Cerebellar nuclear complex (tissue), 1 donor: ENCODE measurements around the gene HMOX2.

ENCODE experiments used
- DNase-seq, 2 experiments: peaks; one replicate each; lab custom pipeline; 2025; lab: John Stamatoyannopoulos, UW

HMOX2 gene, protein sequence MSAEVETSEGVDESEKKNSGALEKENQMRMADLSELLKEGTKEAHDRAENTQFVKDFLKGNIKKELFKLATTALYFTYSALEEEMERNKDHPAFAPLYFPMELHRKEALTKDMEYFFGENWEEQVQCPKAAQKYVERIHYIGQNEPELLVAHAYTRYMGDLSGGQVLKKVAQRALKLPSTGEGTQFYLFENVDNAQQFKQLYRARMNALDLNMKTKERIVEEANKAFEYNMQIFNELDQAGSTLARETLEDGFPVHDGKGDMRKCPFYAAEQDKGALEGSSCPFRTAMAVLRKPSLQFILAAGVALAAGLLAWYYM

DNA sequence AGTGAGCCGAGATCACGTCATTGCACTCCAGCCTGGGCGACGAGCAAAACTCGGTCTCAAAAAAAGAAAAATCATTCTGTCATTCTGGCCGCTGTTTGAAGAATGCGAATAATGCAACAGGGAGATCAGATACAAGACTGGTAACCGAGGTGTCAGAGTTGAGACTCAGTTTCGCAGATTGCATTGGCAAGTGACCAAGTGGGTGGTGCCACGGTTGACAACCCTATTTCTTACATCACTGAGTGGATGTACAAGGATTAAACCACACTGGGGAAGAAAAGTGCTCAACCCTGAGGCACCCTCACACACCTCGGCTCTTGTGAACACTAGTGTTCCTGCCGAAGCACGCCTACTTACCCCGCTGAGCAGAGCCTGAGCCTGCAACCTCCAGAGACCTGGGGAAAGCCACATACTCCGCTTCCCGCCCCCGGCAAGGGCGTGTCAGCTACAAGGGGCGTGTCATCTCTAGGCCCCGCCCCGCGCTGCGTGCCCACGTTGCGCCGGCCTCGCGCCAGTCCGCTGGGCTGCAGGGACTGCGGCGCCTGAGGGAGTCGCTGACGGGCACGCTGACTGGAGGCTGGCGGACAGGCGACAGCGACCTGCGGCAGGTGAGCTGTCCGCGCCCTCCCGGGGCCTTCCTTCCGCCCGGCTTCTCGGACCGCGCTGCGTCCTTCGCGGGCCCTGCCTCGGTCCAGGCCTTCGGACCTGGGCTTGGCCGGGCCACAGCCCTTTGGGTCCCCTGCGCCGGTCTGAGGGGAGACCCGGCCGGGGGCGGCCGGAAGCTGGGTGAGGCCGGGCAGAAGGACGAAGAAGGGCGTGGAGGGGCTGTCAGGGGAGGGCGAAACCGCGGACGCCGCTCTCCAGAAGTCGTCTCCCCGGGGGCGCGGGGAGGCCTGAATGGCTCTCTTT, at the start of gene HMOX2:
Gene HMOX2 (plus strand): TSS at position 519 of the 909 bp plus-strand sequence. CDS start 29,127 bp downstream, outside the sequence.
- DNase-seq: peak; percentile 64 to 78

DNA sequence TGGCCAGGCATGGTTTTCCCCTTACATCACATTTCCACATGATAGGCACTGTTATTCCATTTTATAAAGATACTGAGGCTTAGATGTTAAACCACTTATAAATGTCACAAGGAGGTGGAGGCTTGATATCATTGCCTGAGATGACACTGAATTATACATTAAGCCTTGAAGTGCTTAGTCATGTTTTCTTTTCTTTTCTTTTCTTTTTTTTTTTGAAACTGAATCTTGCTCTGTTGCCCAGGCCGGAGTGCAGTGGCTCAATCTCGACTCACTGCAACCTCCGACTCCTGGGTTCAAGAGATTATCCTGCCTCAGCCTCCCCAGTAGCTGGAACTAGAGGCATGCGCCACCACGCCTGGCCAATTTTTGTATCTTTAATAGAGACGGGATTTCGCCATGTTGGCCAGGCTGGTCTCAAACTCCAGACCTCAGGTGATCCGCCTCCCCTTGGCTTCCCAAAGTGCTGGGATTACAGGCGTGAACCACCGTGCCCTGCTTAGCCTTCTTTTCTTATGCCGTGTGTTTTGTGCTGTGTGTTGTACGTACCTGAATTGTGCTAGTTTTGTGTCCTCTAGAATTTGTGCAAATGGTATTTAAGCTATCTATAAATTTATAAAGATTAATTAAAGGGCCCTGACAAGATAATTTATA, 49.4 kb upstream of the HMOX2 start:
- no peak for DNase-seq

DNA sequence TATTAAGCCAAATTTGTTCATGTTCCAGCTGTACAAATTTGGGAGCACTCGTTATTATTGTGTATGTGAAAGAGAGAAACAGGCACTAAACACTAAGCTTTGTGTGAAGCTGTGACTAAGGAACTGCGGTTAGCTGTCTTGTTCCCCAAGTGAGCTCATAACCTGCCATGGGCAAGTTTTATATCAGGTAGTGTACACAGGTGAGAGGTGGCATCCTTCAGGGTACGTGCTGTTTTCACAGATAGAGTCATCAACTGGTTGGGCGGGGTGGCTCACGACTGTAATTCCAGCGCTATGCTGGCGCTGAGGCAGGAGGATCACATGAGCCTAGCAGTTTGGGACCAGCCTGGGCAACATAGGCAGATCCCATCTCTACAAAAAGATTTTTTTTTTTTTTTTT, 47.7 kb upstream of the HMOX2 start:
- DNase-seq: no peak

DNA sequence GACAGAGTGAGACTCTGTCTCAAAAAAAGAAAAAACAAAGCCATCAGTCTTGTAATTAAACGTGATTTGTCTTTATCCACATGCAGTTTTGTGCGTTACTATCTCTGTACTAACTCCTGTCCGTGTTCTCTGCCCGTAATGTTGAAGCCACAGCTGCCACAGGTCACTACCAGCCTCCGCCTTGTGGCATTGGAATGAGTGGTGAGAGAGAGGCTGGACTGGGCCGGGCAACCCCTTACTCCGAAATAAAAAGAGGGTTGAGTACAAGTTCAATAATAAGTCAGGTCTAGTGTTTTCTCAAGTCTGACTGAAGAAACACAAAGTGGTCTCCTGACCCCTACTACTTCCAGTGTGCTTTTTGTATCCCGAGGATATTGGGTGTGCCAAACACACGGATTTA, 45.2 kb upstream of the HMOX2 start:
- DNase-seq: no peak

DNA sequence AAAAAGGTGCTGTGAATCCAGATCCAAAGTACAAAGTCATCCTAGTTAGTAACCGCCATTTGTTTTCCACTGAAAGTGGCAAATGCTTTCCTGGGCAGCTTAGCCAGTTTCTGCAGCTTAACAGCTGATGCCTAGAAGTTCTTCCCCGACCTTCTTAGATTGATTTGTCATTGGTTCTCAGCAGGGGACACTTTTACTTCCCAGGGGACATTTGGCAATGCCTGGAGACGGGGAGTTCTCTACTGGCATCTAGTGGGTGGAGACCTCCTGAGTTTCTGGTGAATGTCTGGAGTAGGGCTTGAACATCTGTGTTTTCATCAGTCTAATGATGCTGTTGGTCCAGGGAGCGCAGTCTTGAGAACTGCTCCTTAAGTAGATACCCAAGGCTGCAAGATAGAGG, 43.0 kb upstream of the HMOX2 start:
- no peak for DNase-seq

DNA sequence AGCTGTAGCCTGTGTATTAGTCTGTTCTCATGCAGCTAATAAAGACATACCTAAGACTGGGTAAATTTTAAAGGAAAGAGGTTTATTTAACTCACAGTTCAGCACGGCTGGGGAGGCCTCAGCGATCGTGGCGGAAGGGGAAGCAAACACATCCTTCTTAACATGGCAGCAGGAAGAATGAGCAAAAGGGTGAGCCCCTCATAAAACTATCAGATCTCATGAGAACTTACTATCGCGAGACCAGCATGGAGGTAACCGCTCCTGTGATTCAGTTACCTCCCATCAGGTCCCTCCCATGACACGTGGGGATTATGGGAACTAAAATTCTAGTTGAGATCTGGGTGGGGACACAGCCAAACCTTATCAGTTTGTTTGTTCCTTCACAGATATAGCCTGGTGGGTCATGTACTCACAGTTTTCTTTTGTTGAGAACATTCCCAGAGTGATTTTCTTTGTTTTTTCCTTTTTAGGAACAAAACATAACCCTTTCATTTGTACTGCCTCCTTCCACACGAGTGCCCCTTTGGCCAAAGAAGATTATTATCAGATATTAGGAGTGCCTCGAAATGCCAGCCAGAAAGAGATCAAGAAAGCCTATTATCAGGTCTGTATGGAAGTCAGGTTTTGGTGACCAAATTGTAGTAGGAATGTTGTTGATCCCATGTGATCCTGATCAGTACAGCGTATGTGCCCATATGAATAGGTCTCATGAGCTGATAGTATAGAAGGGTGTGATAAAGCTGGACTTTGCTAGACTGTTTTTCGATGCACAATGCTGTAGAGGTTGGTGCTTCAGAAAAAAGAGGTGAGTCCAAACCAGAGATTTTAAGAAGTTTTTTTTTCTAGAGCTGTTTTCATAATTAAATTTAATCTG, 42.0 kb upstream of the HMOX2 start:
- no peak for DNase-seq

DNA sequence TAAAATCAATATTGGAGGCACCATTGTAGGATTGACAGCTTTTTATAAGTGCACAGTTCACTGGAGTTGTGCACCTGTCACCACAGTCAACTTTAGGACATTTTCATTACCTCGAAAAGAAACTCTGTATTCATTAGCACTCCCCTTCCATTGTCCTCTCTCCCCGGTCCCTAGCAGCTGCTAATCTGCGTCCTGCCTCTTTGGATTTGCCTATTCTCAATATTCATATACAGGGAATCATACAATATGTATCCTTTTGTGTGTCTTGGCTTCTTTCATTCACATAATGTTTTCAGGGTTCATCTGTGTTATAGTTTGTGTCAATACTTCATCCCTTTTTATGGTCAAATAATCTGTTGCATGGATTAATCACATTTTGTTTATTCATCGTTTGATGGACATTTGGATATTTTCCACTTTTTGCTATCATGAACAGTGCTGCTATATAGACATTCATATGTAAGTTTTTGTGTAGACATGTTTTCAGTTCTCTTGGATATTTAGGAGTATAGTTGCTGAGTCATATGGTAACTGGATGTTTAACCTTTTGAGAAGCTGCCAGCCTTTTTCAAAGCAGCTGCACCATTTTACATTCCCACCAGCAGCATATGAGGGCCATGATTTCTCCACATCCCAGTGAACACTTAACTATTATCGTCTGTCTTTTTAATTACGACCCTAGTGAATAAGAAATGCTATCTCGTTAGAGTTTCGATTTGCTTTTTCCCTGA, 40.7 kb upstream of the HMOX2 start:
- DNase-seq: no peak

DNA sequence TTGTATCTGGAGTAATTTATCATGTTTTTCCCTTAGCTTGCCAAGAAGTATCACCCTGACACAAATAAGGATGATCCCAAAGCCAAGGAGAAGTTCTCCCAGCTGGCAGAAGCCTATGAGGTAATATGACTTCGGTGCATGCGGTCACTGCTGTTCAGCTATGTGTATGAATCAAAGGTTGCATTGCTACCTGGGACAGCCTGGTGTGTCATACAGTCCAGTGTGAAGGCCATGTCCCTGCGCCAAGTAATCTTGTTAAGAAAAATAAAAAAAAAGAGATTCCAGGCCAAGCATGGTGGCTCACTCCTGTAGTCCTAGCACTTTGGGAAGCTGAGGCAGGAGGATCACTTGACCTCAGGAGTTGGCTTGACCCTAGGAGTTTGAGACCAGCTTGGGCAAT, 38.8 kb upstream of the HMOX2 start:
- DNase-seq: no peak

DNA sequence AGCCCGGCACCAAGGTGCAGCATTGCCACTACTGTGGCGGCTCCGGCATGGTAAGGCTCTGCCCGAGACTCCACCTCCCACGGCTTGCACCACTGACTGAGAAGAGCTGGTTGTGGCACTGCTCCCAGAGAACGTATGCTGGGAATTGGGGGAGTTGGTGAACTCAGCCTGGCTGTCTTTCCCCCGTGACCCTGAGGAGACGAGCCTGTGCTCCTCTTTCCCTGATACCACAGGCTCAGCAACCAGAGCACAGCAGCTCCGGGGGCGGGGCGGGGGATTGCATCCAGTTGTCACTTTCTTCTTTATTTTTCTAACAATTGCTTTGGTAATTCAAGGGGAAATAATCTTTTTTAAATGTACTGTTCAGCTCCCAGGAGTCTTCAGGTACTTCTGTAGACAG, 33.8 kb upstream of the HMOX2 start:
- DNase-seq: no peak

DNA sequence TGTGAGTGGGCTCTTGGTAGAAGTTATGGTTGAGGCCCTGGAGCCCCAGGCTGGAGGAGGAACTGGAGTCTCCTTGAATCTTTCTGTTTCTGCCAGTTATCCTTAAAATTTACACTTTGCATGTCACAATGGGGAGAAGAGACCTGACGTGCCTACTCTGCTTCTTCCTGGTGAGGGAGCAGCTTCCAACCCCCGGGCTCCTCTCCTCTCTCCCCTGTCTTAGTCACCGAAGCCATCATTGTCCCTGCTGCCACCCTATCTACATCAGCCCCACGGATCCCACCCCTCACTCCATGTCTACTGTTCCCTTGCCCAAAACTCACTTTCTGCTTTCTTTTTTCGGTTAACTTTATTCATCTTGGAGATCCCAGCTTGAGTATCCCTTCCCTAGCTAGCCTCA, 32.9 kb upstream of the HMOX2 start:
- no peak for DNase-seq

DNA sequence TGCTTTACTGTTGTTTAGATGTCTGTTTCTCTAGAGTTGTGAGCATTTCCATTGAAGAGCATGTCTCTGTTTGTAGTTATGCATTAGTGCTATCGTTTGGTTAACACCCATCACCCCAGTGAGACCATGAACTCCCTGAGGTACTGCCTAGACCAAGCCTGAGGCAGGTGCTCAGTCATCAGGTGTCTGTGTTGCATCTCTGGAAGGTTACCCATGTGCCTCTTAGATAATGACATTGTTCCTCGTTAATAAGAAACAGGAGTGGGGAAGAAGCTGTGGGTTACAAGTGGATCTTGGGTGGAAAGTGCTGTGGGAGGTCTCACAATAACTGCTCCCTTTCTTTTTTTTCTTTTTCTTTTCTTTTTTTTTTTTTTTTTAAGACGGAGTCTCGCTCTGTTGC, 32.2 kb upstream of the HMOX2 start:
- DNase-seq: no peak

DNA sequence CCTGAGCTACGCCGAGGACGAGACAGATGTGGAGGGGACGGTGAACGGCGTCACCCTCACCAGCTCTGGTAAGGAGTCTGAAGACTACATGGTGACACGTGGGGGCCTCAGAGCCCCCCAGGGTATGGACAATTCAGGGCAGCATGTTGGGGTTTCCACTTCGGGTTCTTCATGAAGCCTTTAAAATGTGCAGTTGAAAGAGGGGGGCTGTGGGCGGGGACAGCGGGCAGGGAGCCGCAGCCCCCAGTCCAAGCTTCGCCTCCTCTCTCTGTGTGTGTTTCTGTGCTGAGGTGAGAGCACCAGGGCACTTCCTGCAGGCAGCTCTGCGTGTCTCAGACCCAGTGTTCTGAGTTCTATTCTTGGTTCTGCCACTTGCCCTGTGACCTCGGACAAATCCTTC, 25.8 kb upstream of the HMOX2 start:
- DNase-seq: no peak

DNA sequence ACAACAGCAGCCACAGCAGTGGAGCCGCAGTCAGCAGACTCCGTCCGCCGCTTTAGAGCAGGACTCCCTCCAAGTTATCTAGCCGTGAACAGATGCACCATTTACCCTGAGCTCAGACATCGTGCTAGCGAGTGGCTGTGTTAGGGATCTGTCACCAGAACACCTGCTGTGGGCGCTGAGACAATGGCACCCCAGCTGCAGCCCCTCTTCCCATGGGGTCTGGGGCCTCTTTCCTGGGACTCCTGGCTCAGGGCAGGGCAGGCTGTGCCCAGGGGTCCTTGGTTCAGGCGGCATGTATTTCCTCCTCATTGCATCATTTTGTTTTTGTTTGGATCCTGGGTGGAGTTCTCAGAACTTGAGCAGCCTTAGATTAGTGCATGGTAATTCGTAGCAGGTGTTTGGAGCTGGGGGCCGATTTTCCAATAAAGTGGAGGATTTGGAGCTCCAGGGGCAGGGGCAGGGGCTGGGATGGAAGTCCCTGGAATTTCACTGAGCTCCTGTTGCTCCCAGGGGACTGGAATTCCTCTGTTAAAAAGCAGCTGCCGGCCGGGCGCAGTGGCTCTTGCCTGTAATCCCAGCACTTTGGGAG, 25.2 kb upstream of the HMOX2 start:
- DNase-seq: no peak

DNA sequence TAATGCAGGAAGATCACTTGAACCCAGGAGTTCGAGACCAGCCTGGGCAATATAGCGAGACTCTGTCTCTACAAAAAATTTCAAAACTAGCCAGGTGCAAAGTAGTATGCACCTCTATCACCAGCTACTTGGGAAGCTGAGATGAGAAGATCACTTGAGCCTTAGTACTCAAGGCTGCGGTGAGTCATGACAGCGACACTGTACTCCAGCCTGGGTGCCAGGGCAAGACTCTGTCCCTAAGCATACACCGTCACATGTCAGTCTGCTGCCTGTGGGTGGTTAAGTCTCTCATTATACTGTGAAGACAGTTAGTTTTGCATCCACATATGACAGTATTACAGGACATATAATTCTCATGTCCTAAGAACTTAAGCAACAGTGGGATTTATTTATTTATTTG, 23.5 kb upstream of the HMOX2 start:
- DNase-seq: no peak

DNA sequence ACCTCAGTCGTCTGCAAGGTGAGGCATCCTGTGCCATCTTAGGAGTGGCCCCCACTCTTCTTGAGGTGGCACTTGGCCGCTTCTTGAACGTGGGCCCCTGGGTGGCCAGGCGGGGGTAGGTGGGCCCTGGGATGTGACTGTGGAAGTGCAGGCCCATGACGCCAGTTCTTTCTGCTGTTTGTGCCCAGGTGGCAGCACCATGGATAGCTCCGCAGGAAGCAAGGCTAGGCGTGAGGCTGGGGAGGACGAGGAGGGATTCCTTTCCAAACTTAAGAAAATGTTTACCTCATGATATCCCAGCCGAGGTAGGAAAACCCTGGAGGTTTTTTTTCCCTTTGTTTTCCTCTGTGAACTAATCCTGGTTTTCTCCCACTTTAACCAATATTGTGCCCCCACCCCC, 21.6 kb upstream of the HMOX2 start:
- DNase-seq: no peak

DNA sequence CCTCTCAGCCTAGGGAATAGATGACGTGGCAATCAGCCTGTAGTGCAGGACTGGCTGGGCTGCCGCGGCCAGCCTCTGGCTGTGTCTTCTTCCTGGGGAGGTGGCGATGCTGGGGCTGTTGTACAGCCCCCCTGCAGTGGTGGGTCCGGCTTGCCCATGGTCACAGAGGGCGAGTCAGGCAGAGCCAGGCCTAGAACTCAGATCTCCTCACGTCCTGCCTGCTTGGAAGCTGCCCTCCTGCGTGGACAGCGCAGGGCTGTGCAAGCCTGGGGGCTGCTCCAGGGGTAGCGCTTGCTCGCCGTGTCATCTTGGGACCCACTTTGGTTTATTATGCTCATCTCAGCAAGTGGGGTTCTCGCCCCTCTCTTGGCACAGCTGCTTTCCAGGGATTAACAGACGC, 21.1 kb upstream of the HMOX2 start:
- DNase-seq: no peak

DNA sequence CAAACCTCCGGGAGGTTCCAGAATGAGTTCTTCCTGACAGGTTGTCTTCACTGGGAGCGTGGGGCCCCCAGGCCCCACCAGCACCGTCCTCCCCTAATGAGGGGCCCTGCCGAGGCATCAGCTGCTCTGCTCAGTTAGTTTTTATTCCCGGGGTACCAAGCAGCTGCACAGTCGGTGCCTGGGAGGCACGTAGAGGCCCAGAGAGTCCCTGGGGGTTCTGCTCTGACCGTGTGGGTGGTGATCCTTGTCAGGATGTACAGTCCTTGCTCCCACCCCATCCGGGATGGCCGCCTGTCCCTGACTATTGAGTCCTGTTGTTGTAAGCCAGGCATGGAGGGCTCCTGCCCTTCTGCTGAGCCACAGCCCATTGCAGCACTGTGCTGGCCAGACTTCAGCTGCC, 20.2 kb upstream of the HMOX2 start:
- DNase-seq: no peak

DNA sequence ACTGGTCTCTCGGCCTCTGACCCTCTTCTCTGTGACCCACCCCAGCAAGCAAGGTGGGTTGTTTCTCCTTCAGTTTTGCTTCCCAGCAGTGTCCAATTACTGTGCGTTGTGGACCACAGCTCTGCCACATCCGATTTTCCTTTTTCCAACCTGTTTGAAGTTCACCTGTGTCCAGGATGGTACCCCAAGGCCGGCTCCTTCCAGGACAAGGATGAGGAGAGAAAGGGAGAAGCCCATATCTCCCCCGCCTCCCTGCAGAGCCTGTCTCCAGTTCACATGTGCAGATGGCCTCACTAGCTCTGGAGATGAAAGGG, 15.3 kb upstream of the HMOX2 start:
- DNase-seq: no peak

DNA sequence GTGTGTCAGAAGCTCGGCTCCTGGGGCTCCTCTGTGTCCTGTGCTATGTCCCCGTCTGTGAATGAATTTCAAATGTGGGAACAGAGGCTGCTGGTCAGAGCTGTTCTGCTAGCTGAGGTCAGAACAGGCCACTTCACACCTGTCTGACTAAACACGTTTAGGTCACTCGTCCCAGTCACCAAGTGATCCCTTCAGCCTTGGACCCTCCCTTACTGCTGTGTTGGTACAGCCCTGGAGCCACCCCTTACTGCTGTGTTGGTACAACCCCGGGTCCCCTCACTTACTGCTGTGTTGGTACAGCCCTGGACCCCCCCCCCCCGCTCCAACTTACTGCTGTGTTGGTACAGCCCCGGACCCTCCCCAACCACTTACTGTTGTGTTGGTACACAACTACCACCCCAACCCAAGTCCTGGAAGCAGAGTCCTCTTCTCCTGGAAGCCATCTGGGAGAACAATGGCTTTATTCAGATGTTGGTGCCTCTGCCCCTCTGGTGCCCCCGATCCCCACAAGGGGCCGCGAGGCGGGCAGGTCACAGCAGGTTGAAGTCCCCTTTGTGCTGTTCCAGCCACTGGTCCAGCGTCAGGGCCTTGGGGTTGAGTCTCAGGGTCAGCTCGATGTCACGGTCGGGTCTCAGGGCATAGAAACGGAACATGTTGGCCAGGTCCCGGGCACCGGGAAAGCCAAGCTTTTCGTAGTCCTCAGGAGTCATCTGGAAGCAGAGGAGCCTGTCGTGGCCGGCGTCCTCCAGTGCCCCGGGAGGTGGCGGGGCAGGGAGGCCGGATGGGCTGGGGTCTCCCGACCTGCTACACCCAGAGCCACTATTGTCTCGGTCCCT, 14.7 kb upstream of the HMOX2 start:
- no peak for DNase-seq

DNA sequence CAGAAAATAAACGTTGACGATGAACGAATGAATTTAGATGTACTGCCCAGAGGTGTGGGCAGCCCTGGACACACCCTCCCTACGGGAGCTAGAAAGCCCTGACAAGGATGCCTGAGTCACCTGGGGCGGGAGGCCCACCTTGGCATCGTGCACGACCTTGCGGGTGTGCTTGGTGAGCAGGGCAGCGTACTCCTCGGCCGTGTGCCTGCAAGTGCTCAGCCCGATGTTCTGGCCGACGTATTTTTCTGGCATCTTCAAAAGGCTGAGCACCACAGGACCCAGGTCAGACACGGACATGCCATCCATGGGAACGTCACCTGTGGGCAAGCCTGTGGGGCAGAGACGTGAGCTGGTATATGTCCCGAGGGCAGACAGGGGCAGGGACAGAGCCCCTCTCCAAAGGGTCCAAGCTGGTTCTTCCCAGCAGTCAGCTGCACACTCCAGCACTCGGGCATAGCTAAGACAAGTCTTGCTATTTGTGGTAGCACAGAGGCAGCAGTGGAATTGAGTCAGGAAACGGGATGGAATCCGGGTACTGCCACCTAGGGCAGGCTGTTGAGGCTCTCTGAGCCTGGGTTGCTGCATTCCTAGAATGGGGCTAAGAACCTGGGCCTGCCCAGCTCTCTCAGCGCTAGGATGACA, 12.6 kb upstream of the HMOX2 start:
- no peak for DNase-seq
